ENCODE results near the gene THSD8. TPM values are rescaled to one million over a fixed set of nuclear protein-coding genes. Genes with fewer than 3 reads are reported as not detected.

Gene THSD8
- total and polyA plus RNA-seq, 4 donors = 1.2 to 2.5 TPM; not detected in 2

GRCh38 chr19:12821761-12822160, 19.9 kb downstream of the THSD8 start:
- 90 to 92% methylated on average over 2 of the region's 2 CpGs for WGBS, 2 donors
- no peak for DNase-seq
- no peaks in the 10 kb centered on the region for H3K27me3 ChIP-seq (ENCODE audit: control insufficient read depth in 1 of 2, insufficient read depth in 2 of 2, low read length in 1 of 2)

GRCh38 chr19:12825254-12826131, 23.6 kb downstream of the THSD8 start:
- no peaks in the 10 kb centered on the region for H3K4me1 ChIP-seq (ENCODE audit: control insufficient read depth in 1 of 2, insufficient read depth in 2 of 2, low read length in 2 of 2)
- no peaks in the 10 kb centered on the region for H3K27me3 ChIP-seq (ENCODE audit: control insufficient read depth in 1 of 2, insufficient read depth in 2 of 2, low read length in 1 of 2)
- DNase-seq (no peak), ATAC-seq (ENCODE audit: low FRiP score) (no peak)
- H3K27ac ChIP-seq (ENCODE audit: low read depth in 1 of 2, low read length in 2 of 2) = no peak overlapping the region
- H3K36me3 ChIP-seq (ENCODE audit: control insufficient read depth in 1 of 2, insufficient read depth in 2 of 2, low read length in 1 of 2) = no peaks in the 10 kb centered on the region
- 3 to 5% methylated on average over 46 of the region's 46 CpGs for WGBS, 2 donors
- intact Hi-C loops (cut with DNase I) = no loop called here
- H3K9me3 ChIP-seq (ENCODE audit: control insufficient read depth, low read length) = peaks cover 3% of the 10 kb centered on the region
- no peak overlapping the region for H3K4me3 ChIP-seq (ENCODE audit: low read length in 2 of 2)

More at GRCh38 chr19:12821761-12822160, 19.9 kb downstream of the THSD8 start:
- Histone ChIP-seq H3K36me3 (ENCODE audit: control insufficient read depth in 1 of 2, insufficient read depth in 2 of 2, low read length in 1 of 2) (no peaks in the 10 kb centered on the region), H3K4me3 (ENCODE audit: low read length in 2 of 2) (no peak overlapping the region), H3K27ac (ENCODE audit: low read depth in 1 of 2, low read length in 2 of 2) (no peak overlapping the region), H3K4me1 (ENCODE audit: control insufficient read depth in 1 of 2, insufficient read depth in 2 of 2, low read length in 2 of 2) (no peaks in the 10 kb centered on the region), H3K9me3 (ENCODE audit: control insufficient read depth, low read length) (peaks cover 3% of the 10 kb centered on the region)
- intact Hi-C loops (cut with DNase I) = no loop called here
- ATAC-seq (ENCODE audit: low FRiP score) = no peak

- ATAC-seq (ENCODE audit: low FRiP score) = no peak
- Histone ChIP-seq H3K27ac (ENCODE audit: low read depth in 1 of 2, low read length in 2 of 2) (no peak overlapping the region), H3K4me1 (ENCODE audit: control insufficient read depth in 1 of 2, insufficient read depth in 2 of 2, low read length in 2 of 2) (no peaks in the 10 kb centered on the region), H3K36me3 (ENCODE audit: control insufficient read depth in 1 of 2, insufficient read depth in 2 of 2, low read length in 1 of 2) (no peaks in the 10 kb centered on the region), H3K27me3 (ENCODE audit: control insufficient read depth in 1 of 2, insufficient read depth in 2 of 2, low read length in 1 of 2) (no peaks in the 10 kb centered on the region), H3K9me3 (ENCODE audit: control insufficient read depth, low read length) (no peaks in the 10 kb centered on the region), H3K4me3 (ENCODE audit: low read length in 2 of 2) (no peak overlapping the region)
- DNase-seq = no peak
- 5% methylated on average over 23 of the region's 23 CpGs for WGBS, 2 donors
- intact Hi-C loops (cut with DNase I) = no loop called here
Measured at GRCh38 chr19:12828494-12828893, 26.6 kb downstream of the THSD8 start.

- no peaks in the 10 kb centered on the region for H3K27me3 ChIP-seq (ENCODE audit: control insufficient read depth in 1 of 2, insufficient read depth in 2 of 2, low read length in 1 of 2)
Measured at GRCh38 chr19:12833418-12833737, 31.5 kb downstream of the THSD8 start.

GRCh38 chr19:12833738-12834565, 32.1 kb downstream of the THSD8 start:
- intact Hi-C loops (cut with DNase I) = no loop called here
- ATAC-seq (ENCODE audit: low FRiP score) (no peak), DNase-seq (no peak)
- 0 to 1% methylated on average over 37 to 86 of the region's 87 CpGs for WGBS, 2 donors
- Histone ChIP-seq H3K36me3 (ENCODE audit: control insufficient read depth in 1 of 2, insufficient read depth in 2 of 2, low read length in 1 of 2) (no peaks in the 10 kb centered on the region), H3K27ac (ENCODE audit: low read depth in 1 of 2, low read length in 2 of 2) (no peak overlapping the region), H3K4me1 (ENCODE audit: control insufficient read depth in 1 of 2, insufficient read depth in 2 of 2, low read length in 2 of 2) (no peaks in the 10 kb centered on the region), H3K27me3 (ENCODE audit: control insufficient read depth in 1 of 2, insufficient read depth in 2 of 2, low read length in 1 of 2) (no peaks in the 10 kb centered on the region), H3K4me3 (ENCODE audit: low read length in 2 of 2) (peak overlapping the region in 1 of 2 donors; percentile 21), H3K9me3 (ENCODE audit: control insufficient read depth, low read length) (no peaks in the 10 kb centered on the region)

More at GRCh38 chr19:12833418-12833737, 31.5 kb downstream of the THSD8 start:
- H3K4me1 ChIP-seq (ENCODE audit: control insufficient read depth in 1 of 2, insufficient read depth in 2 of 2, low read length in 2 of 2) = no peaks in the 10 kb centered on the region
- H3K27ac ChIP-seq (ENCODE audit: low read depth in 1 of 2, low read length in 2 of 2) = no peak overlapping the region
- no peaks in the 10 kb centered on the region for H3K36me3 ChIP-seq (ENCODE audit: control insufficient read depth in 1 of 2, insufficient read depth in 2 of 2, low read length in 1 of 2)
- no peak for DNase-seq
- ATAC-seq (ENCODE audit: low FRiP score) = no peak
- H3K4me3 ChIP-seq (ENCODE audit: low read length in 2 of 2) = peak overlapping the region in 1 of 2 donors; percentile 21
- 0 to 1% methylated on average over 5 of the region's 5 CpGs for WGBS, 2 donors
- H3K9me3 ChIP-seq (ENCODE audit: control insufficient read depth, low read length) = no peaks in the 10 kb centered on the region
- intact Hi-C loops (cut with DNase I) = no loop called here

GRCh38 chr19:12834566-12834943, 32.7 kb downstream of the THSD8 start, which contains the start of gene RTBDN:
RTBDN (minus strand) TSS chr19:12834579; CDS start chr19:12829979, 4,600 bp downstream.
- WGBS, 2 donors = 5 to 7% methylated on average over 20 of the region's 20 CpGs
- no peak for DNase-seq
- Histone ChIP-seq H3K9me3 (ENCODE audit: control insufficient read depth, low read length) (no peaks in the 10 kb centered on the region), H3K4me3 (ENCODE audit: low read length in 2 of 2) (peak within 1 kb of the TSS in 1 of 2 donors; percentile 21), H3K27me3 (ENCODE audit: control insufficient read depth in 1 of 2, insufficient read depth in 2 of 2, low read length in 1 of 2) (no peaks in the 10 kb centered on the region), H3K36me3 (ENCODE audit: control insufficient read depth in 1 of 2, insufficient read depth in 2 of 2, low read length in 1 of 2) (no peaks in the 10 kb centered on the region), H3K4me1 (ENCODE audit: control insufficient read depth in 1 of 2, insufficient read depth in 2 of 2, low read length in 2 of 2) (no peaks in the 10 kb centered on the region), H3K27ac (ENCODE audit: low read depth in 1 of 2, low read length in 2 of 2) (no peak within 1 kb of the TSS)
- intact Hi-C loops (cut with DNase I) = no loop called here
- ATAC-seq (ENCODE audit: low FRiP score) = no peak

- Histone ChIP-seq H3K27me3 (ENCODE audit: control insufficient read depth in 1 of 2, insufficient read depth in 2 of 2, low read length in 1 of 2) (no peaks in the 10 kb centered on the region), H3K4me3 (ENCODE audit: low read length in 2 of 2) (no peak overlapping the region), H3K27ac (ENCODE audit: low read depth in 1 of 2, low read length in 2 of 2) (no peak overlapping the region), H3K36me3 (ENCODE audit: control insufficient read depth in 1 of 2, insufficient read depth in 2 of 2, low read length in 1 of 2) (no peaks in the 10 kb centered on the region), H3K9me3 (ENCODE audit: control insufficient read depth, low read length) (no peaks in the 10 kb centered on the region), H3K4me1 (ENCODE audit: control insufficient read depth in 1 of 2, insufficient read depth in 2 of 2, low read length in 2 of 2) (no peaks in the 10 kb centered on the region)
- intact Hi-C loops (cut with DNase I) = no loop called here
- DNase-seq (no peak), ATAC-seq (ENCODE audit: low FRiP score) (no peak)
- WGBS, 2 donors = 6 to 7% methylated on average over 39 of the region's 39 CpGs
Measured at GRCh38 chr19:12834976-12835757, 33.3 kb downstream of the THSD8 start.

- Histone ChIP-seq H3K4me3 (ENCODE audit: low read length in 2 of 2) (no peak overlapping the region), H3K4me1 (ENCODE audit: control insufficient read depth in 1 of 2, insufficient read depth in 2 of 2, low read length in 2 of 2) (no peaks in the 10 kb centered on the region), H3K27me3 (ENCODE audit: control insufficient read depth in 1 of 2, insufficient read depth in 2 of 2, low read length in 1 of 2) (no peaks in the 10 kb centered on the region), H3K36me3 (ENCODE audit: control insufficient read depth in 1 of 2, insufficient read depth in 2 of 2, low read length in 1 of 2) (no peaks in the 10 kb centered on the region), H3K9me3 (ENCODE audit: control insufficient read depth, low read length) (no peaks in the 10 kb centered on the region), H3K27ac (ENCODE audit: low read depth in 1 of 2, low read length in 2 of 2) (no peak overlapping the region)
- intact Hi-C loops (cut with DNase I) = no loop called here
- DNase-seq (no peak), ATAC-seq (ENCODE audit: low FRiP score) (no peak)
- 10 to 11% methylated on average over 6 of the region's 6 CpGs for WGBS, 2 donors
Measured at GRCh38 chr19:12836529-12836863, 34.6 kb downstream of the THSD8 start.
